ENCODE measurements around the gene NT5C1B.

GRCh38 chr2:18517386-18517785 lies 72.0 kb downstream of the NT5C1B start:
- TF ChIP-seq CTCF (conservative IDR thresholded peaks at IDR 0.05; ENCODE audit: low read length) (no peak), EZH2phosphoT487 (IDR thresholded peaks at IDR 0.05; ENCODE audit: borderline replicate concordance) (no peak)
